K562 (cell line): ENCODE measurements around the gene AAK1. TPM values are rescaled to one million over a fixed set of nuclear protein-coding genes. Genes with fewer than 3 reads are reported as not detected.

Experiments used
- ATAC-seq: fragments of 200-7000 bp; cut with Tn5 transposase; 3 replicates; pipeline ENCODE4 v1.9.1; 2020; ENCODE audit warnings: moderate library complexity
- BruUV-seq: library from RNA; stranded (reverse); fragments of 400-500 nt; replicated peaks from 2 replicates; lab custom pipeline; 2021; lab: Mats Ljungman, UMichigan
- CTCF ChIA-PET: fragments of 300-600 bp; formaldehyde crosslinking; extraction: SDS; loops from one replicate; lab custom pipeline; 2021; ENCODE audit warnings: low intra/inter-chr PET ratio; lab: Yijun Ruan, JAX
- POLR2A ChIA-PET: fragments of 300-600, 350-650 bp; sonication (Branson Sonifier 250); formaldehyde crosslinking; extraction: SDS; loops from one replicate; lab custom pipeline; 2021; ENCODE audit warnings: antibody characterized with exemption, inconsistent platforms; lab: Yijun Ruan, JAX
- DNase-seq, 4 experiments: peaks; one replicate each; pipeline versions ENCODE4 v3.0.0 to v3.0.0-alpha.2; 2011 to 2018; ENCODE audit warnings: low spot score in 3 of 4, mixed read lengths in 3 of 4; ENCODE audit errors: extremely low read depth in 1 of 4
- FAIRE-seq: peaks from 2 replicates; lab custom pipeline; 2011; peaks lifted over from hg19 to GRCh38; lab: Jason Lieb, UNC
- H2AFZ ChIP-seq: 2 replicates; pipeline ENCODE4 v1.6.0; 2011; ENCODE audit warnings: low read depth, low read length, control low read depth, inconsistent platforms
- H3K27ac ChIP-seq: fragments of 200-600 bp; 3 replicates; pipeline ENCODE4 v1.8.0; 2011; ENCODE audit warnings: low read depth, mild to moderate bottlenecking, control low read depth, inconsistent platforms, low read length, moderate library complexity, mixed read lengths; ENCODE audit errors: extremely low read depth
- H3K27me3 ChIP-seq, 2 experiments: fragments of 300-600 bp in 1 of 2; 2 replicates in 1 of 2; 3 replicates in 1 of 2; pipeline versions ENCODE4 v1.6.0 to v1.8.0; 2011; ENCODE audit warnings: inconsistent platforms in 2 of 2, low read length in 2 of 2, mild to moderate bottlenecking in 1 of 2, mixed read lengths in 1 of 2, moderate library complexity in 1 of 2; ENCODE audit not compliant: control insufficient read depth in 2 of 2, insufficient read depth in 2 of 2
- H3K36me3 ChIP-seq: fragments of 300-600 bp; 3 replicates; pipeline ENCODE4 v1.8.0; 2011; ENCODE audit warnings: mild to moderate bottlenecking, low read length, inconsistent platforms; ENCODE audit not compliant: control insufficient read depth, insufficient read depth
- H3K4me1 ChIP-seq, 2 experiments: fragments of 200-600 bp in 1 of 2; replicated peaks in 1 of 2; 2 replicates in 1 of 2; 3 replicates in 1 of 2; pipeline versions ENCODE4 v1.5.1 to v1.8.0; 2011; ENCODE audit warnings: inconsistent platforms in 2 of 2, low read length in 2 of 2, mild to moderate bottlenecking in 1 of 2, mixed read lengths in 1 of 2, moderate library complexity in 1 of 2; ENCODE audit not compliant: control insufficient read depth in 2 of 2, insufficient read depth in 2 of 2
- H3K4me2 ChIP-seq: 2 replicates; pipeline ENCODE4 v1.6.1; 2011; ENCODE audit warnings: low read length, control low read depth, inconsistent platforms, mixed read lengths; ENCODE audit not compliant: insufficient read depth
- H3K4me3 ChIP-seq: fragments of 200-600 bp; sonication (generic), shearing (Covaris generic); 2 replicates; pipeline ENCODE4 v1.5.1; 2016; ENCODE audit warnings: control low read depth, inconsistent platforms
- H3K79me2 ChIP-seq: fragments of 200-600 bp; 3 replicates; pipeline ENCODE4 v1.8.0; 2011; ENCODE audit warnings: low read length, inconsistent platforms; ENCODE audit not compliant: control insufficient read depth, insufficient read depth
- H3K9ac ChIP-seq, 2 experiments: 2 replicates each; pipeline versions ENCODE4 v1.6.0 to v1.6.1; 2011; ENCODE audit warnings: low read depth in 2 of 2, low read length in 2 of 2, control low read depth in 1 of 2, inconsistent platforms in 1 of 2, mild to moderate bottlenecking in 1 of 2, mixed read lengths in 1 of 2; ENCODE audit not compliant: insufficient read depth in 1 of 2
- H3K9me1 ChIP-seq: one replicate; pipeline ENCODE4 v1.6.0; 2011; ENCODE audit warnings: inconsistent platforms, mild to moderate bottlenecking, low read length, moderate library complexity; ENCODE audit not compliant: control insufficient read depth, insufficient read depth
- H3K9me3 ChIP-seq: replicated peaks from 2 replicates; pipeline ENCODE4 v1.5.1; 2011; ENCODE audit warnings: low read depth, low read length, inconsistent platforms; ENCODE audit not compliant: control insufficient read depth, insufficient read depth
- H4K20me1 ChIP-seq: replicated peaks from 2 replicates; pipeline ENCODE4 v1.6.1; 2011; ENCODE audit warnings: low read length, inconsistent platforms, mixed read lengths; ENCODE audit not compliant: control insufficient read depth, insufficient read depth
- CBFB ChIP-seq: sonication (generic); formaldehyde crosslinking; IDR thresholded peaks from 2 replicates; pipeline ENCODE4 v1.4.0; 2020; ENCODE audit warnings: mild to moderate bottlenecking, missing genetic modification reagents
- CBX3 ChIP-seq, 2 experiments: IDR thresholded peaks; 1 replicate in 1 of 2; 2 replicates in 1 of 2; pipeline ENCODE4 v1.6.1; 2012; ENCODE audit warnings: inconsistent platforms in 2 of 2, low read length in 2 of 2, borderline replicate concordance in 1 of 2, control low read depth in 1 of 2
- CREB3 ChIP-seq: fragments of 450-650 bp; conservative IDR thresholded peaks from 2 replicates; pipeline ENCODE4 v1.6.1; 2016; ENCODE audit warnings: missing genetic modification characterization, low read depth, mild to moderate bottlenecking, missing compliant biosample characterization, moderate library complexity
- ETV1 ChIP-seq: fragments of 450-650 bp; conservative IDR thresholded peaks from 2 replicates; pipeline ENCODE4 v1.6.1; 2016; ENCODE audit warnings: missing genetic modification characterization, control low read depth, low read depth, missing compliant biosample characterization
- HNRNPLL ChIP-seq: fragments of 200-400 bp; formaldehyde crosslinking; IDR thresholded peaks from 2 replicates; pipeline ENCODE4 v1.6.1; 2017; ENCODE audit warnings: low read length, low read depth, mild to moderate bottlenecking; ENCODE audit not compliant: poor library complexity, severe bottlenecking
- MXI1 ChIP-seq: IDR thresholded peaks from 2 replicates; pipeline ENCODE4 v1.6.1; 2011; ENCODE audit warnings: low read depth, mild to moderate bottlenecking, improper control_type of control experiment, low read length
- NFXL1 ChIP-seq: fragments of 450-650 bp; formaldehyde crosslinking; IDR thresholded peaks from 2 replicates; pipeline ENCODE4 v1.4.0; 2021; ENCODE audit warnings: mild to moderate bottlenecking
- SREBF1 ChIP-seq: fragments of 150-350 bp; IDR thresholded peaks from 2 replicates; pipeline ENCODE4 v1.6.1; 2014; ENCODE audit warnings: antibody characterized with exemption, low read depth, low read length, borderline replicate concordance
- SRSF7 ChIP-seq: fragments of 200-400 bp; formaldehyde crosslinking; optimal IDR thresholded peaks from 2 replicates; pipeline ENCODE3; 2017; ENCODE audit warnings: mild to moderate bottlenecking, low read depth, low read length
- SRSF9 ChIP-seq: fragments of 200-400 bp; formaldehyde crosslinking; IDR thresholded peaks from 2 replicates; pipeline ENCODE4 v1.6.1; 2017; ENCODE audit warnings: low read depth, low read length, borderline replicate concordance
- TCF15 ChIP-seq: fragments of 250-450 bp; sonication (Bioruptor Pico); IDR thresholded peaks from 2 replicates; pipeline ENCODE4 v1.8.0; 2022; ENCODE audit warnings: moderate library complexity, mild to moderate bottlenecking, inconsistent platforms
- TSHZ1 ChIP-seq: fragments of 250-450 bp; sonication (Bioruptor Pico); IDR thresholded peaks from 2 replicates; pipeline ENCODE4 v1.4.0; 2020; ENCODE audit warnings: mild to moderate bottlenecking, moderate library complexity
- U2AF2 ChIP-seq: fragments of 200-400 bp; formaldehyde crosslinking; optimal IDR thresholded peaks from 2 replicates; pipeline ENCODE3; 2017; ENCODE audit warnings: low read depth, mild to moderate bottlenecking, low read length
- ZNF124 ChIP-seq: sonication (generic); formaldehyde crosslinking; IDR thresholded peaks from 2 replicates; pipeline ENCODE4 v1.8.1; 2022; ENCODE audit warnings: missing genetic modification reagents
- ZNF449 ChIP-seq: fragments of 250-450 bp; sonication (Bioruptor Pico); IDR thresholded peaks from 2 replicates; pipeline ENCODE4 v1.8.0; 2022; ENCODE audit warnings: moderate library complexity, mild to moderate bottlenecking, inconsistent platforms
- WGBS: fragments of 100-300 bp; shearing (Covaris generic); methylation state at CpG from one replicate; pipeline ENCODE4 v1.1.6; 2016; ENCODE audit warnings: low coverage, mixed read lengths; ENCODE audit not compliant: insufficient coverage; ENCODE audit errors: missing lambda C conversion rate; 5-methylcytosine and 5-hydroxymethylcytosine counted together
- in situ Hi-C: fragments of 300-500 bp; cut with MboI; formaldehyde crosslinking; loops from 4 replicates; pipeline ENCODE4 v1.15.0; 2018; ENCODE audit warnings: inconsistent platforms, mixed read lengths
- intact Hi-C: fragments of 100-400 bp; cut with micrococcal nuclease; formaldehyde crosslinking; loops from 2 replicates; pipeline ENCODE4 v1.14.2; 2022
- polyA plus RNA-seq, 8 experiments: library from polyadenylated mRNA; depleted of rRNA in 4 of 8; stranded (reverse) in 5 of 8; unstranded in 3 of 8; fragments of >200 nt; fragmentation: Nextera tagmentation in 2 of 8; fragmentation: Illumina TruSeq in 1 of 8; extraction: Ambion mirVana in 2 of 8; extraction: Trizol in 1 of 8; gene quantifications; 2 replicates each; pipeline versions ENCODE4 v1.2.1 to v1.2.3, GENCODE V29; 2011 to 2014; ENCODE audit warnings: inconsistent platforms in 1 of 8, missing spikeins in 1 of 8
- total RNA-seq, 7 experiments: library from RNA; depleted of rRNA in 6 of 7; stranded (reverse); fragments of >200 nt in 6 of 7; fragmentation: Illumina TruSeq in 2 of 7; extraction: Trizol in 2 of 7; gene quantifications; 2 replicates each; pipeline versions ENCODE4 v1.2.1 to v1.2.3, GENCODE V29; 2011 to 2021; ENCODE audit warnings: low replicate concordance in 1 of 7

Gene AAK1
- total and polyA plus RNA-seq, 9 of the 15 experiments (the other 6 are each of a cell fraction or from before 2014, with no cell fraction given): 0.89 to 17.1 (median 6.0) TPM

GRCh38 chr2:69471793-69472192 is 171.7 kb downstream of the AAK1 start (continued):
- TF ChIP-seq SRSF7 (no peak), TSHZ1 (CRISPR knock-in tag) (no peak), ZNF124 (CRISPR knock-in tag) (no peak), SRSF9 (no peak), CBFB (CRISPR knock-in tag) (no peak)

GRCh38 chr2:69470911-69471310 is 172.6 kb downstream of the AAK1 start:
- no peak for FAIRE-seq
- Histone ChIP-seq H3K4me2 (no peak overlapping the region), H3K9ac (no peak overlapping the region), H3K27ac (no peak overlapping the region), H2AFZ (no peak overlapping the region), H3K9me1 (no peaks in the 10 kb centered on the region), H3K36me3 (no peaks in the 10 kb centered on the region), H3K9me3 (no peaks in the 10 kb centered on the region), H4K20me1 (no peaks in the 10 kb centered on the region), H3K27me3 (no peaks in the 10 kb centered on the region), H3K79me2 (no peaks in the 10 kb centered on the region), H3K4me1 (no peaks in the 10 kb centered on the region), H3K4me3 (no peak overlapping the region)
- no TSS peak for BruUV-seq
- in situ Hi-C loops (no loop called here), intact Hi-C loops (no loop called here)
- ATAC-seq: no peak
- no peak for DNase-seq
- WGBS: 29% methylated on average over 5 of the region's 5 CpGs
- POLR2A ChIA-PET: interaction anchor here (1.6 kb wide), 1 partner anchor 11 kb away, joined by 4 read pairs; no protein-coding TSS in a partner anchor
- CTCF ChIA-PET: no interaction called here
- TF ChIP-seq MXI1 (no peak), ZNF449 (CRISPR knock-in tag) (no peak), NFXL1 (CRISPR knock-in tag) (no peak), U2AF2 (no peak), SREBF1 (no peak), TCF15 (no peak), ETV1 (tag) (no peak), CREB3 (tag) (no peak), HNRNPLL (no peak), CBX3 (IDR thresholded peaks at IDR 0.05; ENCODE audit: borderline replicate concordance in 1 of 2, low read length in 2 of 2) (no peak)
